Osteoblast (primary cell): ENCODE measurements around the gene OLFM2. TPM values are rescaled to one million over a fixed set of nuclear protein-coding genes. Genes with fewer than 3 reads are reported as not detected.

ENCODE experiments used
- DNase-seq: peaks from one replicate; pipeline ENCODE4 v3.0.0; 2011; ENCODE audit warnings: low spot score, mixed read lengths; ENCODE audit not compliant: insufficient read length; ENCODE audit errors: missing footprints
- H2AFZ ChIP-seq: 2 replicates; pipeline ENCODE4 v1.6.0; 2011; ENCODE audit warnings: mild to moderate bottlenecking, low read length
- H3K27ac ChIP-seq: 2 replicates; pipeline ENCODE4 v1.5.1; 2011; ENCODE audit warnings: mild to moderate bottlenecking, low read depth, low read length, moderate library complexity
- H3K27me3 ChIP-seq: 2 replicates; pipeline ENCODE4 v1.6.0; 2012; ENCODE audit warnings: mild to moderate bottlenecking, control low read depth, inconsistent platforms, low read length, moderate library complexity; ENCODE audit not compliant: insufficient read depth
- H3K36me3 ChIP-seq: 2 replicates; pipeline ENCODE4 v1.5.1; 2011; ENCODE audit warnings: mild to moderate bottlenecking, low read length, control low read depth, moderate library complexity; ENCODE audit not compliant: insufficient read depth
- H3K4me1 ChIP-seq: 2 replicates; pipeline ENCODE4 v1.5.1; 2011; ENCODE audit warnings: mild to moderate bottlenecking, low read length, control low read depth, moderate library complexity; ENCODE audit not compliant: insufficient read depth
- H3K4me2 ChIP-seq: 2 replicates; pipeline ENCODE4 v1.6.0; 2011; ENCODE audit warnings: mild to moderate bottlenecking, low read length; ENCODE audit not compliant: insufficient read depth
- H3K4me3 ChIP-seq: fragments of 200-600 bp; sonication (generic); 3 replicates; pipeline ENCODE4 v1.5.1; 2012; ENCODE audit warnings: mild to moderate bottlenecking, low read length, inconsistent platforms; ENCODE audit not compliant: insufficient read depth
- H3K79me2 ChIP-seq: 2 replicates; pipeline ENCODE4 v1.6.0; 2012; ENCODE audit warnings: mild to moderate bottlenecking, low read length, control low read depth, inconsistent platforms; ENCODE audit not compliant: insufficient read depth
- H3K9me3 ChIP-seq: 2 replicates; pipeline ENCODE4 v1.5.1; 2011; ENCODE audit warnings: low read depth, low read length, control low read depth
- H4K20me1 ChIP-seq: 2 replicates; pipeline ENCODE4 v1.6.0; 2012; ENCODE audit warnings: mild to moderate bottlenecking, low read length, control low read depth; ENCODE audit not compliant: insufficient read depth
- total RNA-seq: library from RNA; depleted of rRNA; stranded (reverse); fragments of >200 nt; gene quantifications from 2 replicates; pipeline ENCODE4 v1.2.3, GENCODE V29; 2012
- TF ChIP-seq, protein P1 (sequence below): IDR thresholded peaks from 2 replicates; pipeline ENCODE4 v1.5.1; 2011; ENCODE audit warnings: mild to moderate bottlenecking, low read depth, low read length, moderate library complexity; ENCODE audit errors: extremely low read depth

Gene OLFM2
- total RNA-seq, 1 donor = 0.72 TPM

DNA sequence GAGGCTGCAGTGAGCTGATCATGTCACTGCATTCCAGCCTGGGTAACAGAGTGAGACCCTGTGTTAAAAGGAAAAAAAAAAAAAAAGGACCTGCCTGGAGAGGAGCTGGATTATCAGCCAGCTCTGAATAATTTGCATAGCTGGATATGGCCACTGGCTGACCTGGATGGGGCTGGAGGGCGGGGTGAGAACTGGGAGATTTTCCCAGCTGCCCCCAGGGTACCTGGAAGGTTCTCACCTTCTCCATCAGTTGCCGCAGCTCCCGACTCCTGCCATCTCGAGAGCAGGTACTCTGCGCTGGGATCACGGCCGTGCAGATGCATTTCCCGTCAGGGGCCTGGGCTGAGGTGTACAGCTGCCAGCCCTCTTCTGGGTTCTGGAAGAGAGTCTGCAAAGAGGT, 75.9 kb downstream of the OLFM2 start:
- no peak overlapping the region for H2AFZ ChIP-seq
- no peak overlapping the region for H3K27ac ChIP-seq
- H3K4me1 ChIP-seq = no peaks in the 10 kb centered on the region
- H3K27me3 ChIP-seq = no peaks in the 10 kb centered on the region
- H3K36me3 ChIP-seq = no peaks in the 10 kb centered on the region
- DNase-seq = no peak
- TF ChIP-seq, protein P1, sequence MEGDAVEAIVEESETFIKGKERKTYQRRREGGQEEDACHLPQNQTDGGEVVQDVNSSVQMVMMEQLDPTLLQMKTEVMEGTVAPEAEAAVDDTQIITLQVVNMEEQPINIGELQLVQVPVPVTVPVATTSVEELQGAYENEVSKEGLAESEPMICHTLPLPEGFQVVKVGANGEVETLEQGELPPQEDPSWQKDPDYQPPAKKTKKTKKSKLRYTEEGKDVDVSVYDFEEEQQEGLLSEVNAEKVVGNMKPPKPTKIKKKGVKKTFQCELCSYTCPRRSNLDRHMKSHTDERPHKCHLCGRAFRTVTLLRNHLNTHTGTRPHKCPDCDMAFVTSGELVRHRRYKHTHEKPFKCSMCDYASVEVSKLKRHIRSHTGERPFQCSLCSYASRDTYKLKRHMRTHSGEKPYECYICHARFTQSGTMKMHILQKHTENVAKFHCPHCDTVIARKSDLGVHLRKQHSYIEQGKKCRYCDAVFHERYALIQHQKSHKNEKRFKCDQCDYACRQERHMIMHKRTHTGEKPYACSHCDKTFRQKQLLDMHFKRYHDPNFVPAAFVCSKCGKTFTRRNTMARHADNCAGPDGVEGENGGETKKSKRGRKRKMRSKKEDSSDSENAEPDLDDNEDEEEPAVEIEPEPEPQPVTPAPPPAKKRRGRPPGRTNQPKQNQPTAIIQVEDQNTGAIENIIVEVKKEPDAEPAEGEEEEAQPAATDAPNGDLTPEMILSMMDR = no peak
- H3K4me2 ChIP-seq = no peak overlapping the region
- no peaks in the 10 kb centered on the region for H3K9me3 ChIP-seq
- H3K4me3 ChIP-seq = no peak overlapping the region
- no peaks in the 10 kb centered on the region for H4K20me1 ChIP-seq
- H3K79me2 ChIP-seq = no peaks in the 10 kb centered on the region

DNA sequence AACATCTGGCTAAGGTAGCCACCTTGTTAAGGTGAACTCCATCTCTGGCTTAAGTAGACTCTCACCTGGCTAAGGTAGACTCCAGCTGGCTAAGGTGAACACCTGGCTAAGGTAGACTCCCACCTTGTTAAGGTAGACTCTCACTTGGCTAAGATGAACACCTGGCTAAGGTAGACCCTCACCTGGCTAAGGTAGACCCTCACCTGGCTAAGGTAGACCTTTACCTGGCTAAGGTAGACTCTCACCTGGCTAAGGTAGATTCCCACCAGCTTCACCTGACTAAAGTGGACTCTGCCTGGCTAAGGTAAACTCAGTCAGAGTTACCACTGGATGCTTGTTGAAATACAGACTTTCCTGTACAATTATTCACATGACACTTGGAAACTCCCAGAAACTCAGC, 77.5 kb downstream of the OLFM2 start:
- no peak for DNase-seq
- H3K27ac ChIP-seq = no peak overlapping the region

DNA sequence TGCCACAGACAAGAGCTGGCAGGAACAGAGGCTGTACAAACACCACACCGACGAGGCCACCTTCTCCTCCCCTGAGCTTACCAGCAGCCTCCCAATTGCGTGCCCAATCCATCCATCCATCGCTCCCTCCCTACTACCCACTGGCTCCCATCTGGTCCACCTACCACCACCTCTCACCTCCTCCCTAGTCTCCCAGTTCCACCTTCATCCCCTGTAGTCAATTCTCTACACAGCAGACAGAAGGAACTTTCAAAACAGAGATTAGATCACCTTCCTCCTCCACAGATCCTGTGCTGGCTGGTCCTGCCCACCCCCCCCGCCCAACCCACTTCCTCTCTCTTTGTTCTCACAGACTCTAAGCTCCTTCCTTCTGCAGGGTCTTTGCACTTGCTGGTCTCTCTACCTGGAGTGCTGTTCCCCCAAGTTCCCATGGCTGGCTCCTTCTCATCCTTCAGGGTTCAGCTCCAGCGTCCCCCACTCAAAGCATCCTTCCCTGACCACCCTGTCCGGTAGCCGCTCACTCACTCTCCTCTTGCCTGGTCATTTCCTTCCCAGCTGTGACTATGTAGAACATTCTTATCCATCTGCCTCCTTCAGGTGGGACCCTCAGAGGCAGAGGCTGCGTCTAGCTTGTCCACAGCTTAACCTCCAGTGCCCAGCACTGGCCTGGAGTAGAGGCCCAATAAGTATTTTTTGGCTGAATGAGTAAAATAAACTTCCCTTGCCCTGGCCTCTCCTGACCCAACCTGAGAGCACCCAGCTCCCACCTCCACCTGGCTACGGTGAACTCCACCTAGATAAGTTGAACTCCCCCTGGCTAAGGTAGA, 78.2 kb downstream of the OLFM2 start:
- H3K4me1 ChIP-seq = no peaks in the 10 kb centered on the region
- H2AFZ ChIP-seq = no peak overlapping the region
- H3K4me2 ChIP-seq = no peak overlapping the region
- no peak overlapping the region for H3K27ac ChIP-seq
- TF ChIP-seq, protein P1 = no peak
- H4K20me1 ChIP-seq = no peaks in the 10 kb centered on the region
- H3K79me2 ChIP-seq = no peaks in the 10 kb centered on the region
- no peaks in the 10 kb centered on the region for H3K27me3 ChIP-seq
- H3K9me3 ChIP-seq = no peaks in the 10 kb centered on the region
- DNase-seq = peak; percentile 78
- no peak overlapping the region for H3K4me3 ChIP-seq
- no peaks in the 10 kb centered on the region for H3K36me3 ChIP-seq

More for the DNA sequence above, 77.5 kb downstream of the OLFM2 start:
- no peaks in the 10 kb centered on the region for H3K27me3 ChIP-seq
- no peaks in the 10 kb centered on the region for H3K9me3 ChIP-seq
- H3K36me3 ChIP-seq = no peaks in the 10 kb centered on the region
- no peaks in the 10 kb centered on the region for H4K20me1 ChIP-seq
- H2AFZ ChIP-seq = no peak overlapping the region
- no peaks in the 10 kb centered on the region for H3K4me1 ChIP-seq
- H3K79me2 ChIP-seq = no peaks in the 10 kb centered on the region
- no peak overlapping the region for H3K4me2 ChIP-seq
- no peak overlapping the region for H3K4me3 ChIP-seq
- TF ChIP-seq, protein P1 = no peak

DNA sequence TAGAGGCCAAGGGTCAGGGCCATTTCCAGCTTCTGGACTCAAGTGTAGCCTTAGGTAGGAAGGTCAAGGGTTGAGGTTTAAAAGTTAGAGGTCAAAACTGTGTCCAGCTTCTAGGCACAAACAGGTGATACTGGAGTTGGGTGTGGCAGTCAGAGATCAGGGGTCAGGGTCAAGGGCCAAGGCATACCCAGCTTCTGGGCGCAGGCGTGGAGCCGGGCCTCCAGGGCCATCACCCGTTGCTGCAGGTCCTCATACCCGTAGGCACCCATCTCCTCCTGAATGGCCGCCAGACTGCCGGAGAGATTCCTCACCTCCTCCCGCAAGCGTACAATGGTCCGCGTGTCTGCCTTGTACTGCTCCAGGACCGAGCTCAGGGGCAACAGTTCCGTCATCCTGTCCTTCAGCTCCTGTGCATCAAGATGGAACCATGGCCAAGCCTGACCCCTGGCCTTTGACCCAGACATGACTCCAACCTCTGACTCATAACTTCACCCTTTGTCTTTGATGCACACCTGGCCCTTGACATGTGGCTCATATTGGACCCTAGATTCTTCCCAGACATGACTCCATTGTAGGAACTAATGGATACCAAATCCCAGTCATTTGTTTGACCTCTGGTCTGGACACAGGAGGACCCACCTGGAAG, 79.1 kb downstream of the OLFM2 start:
- Histone ChIP-seq H3K36me3 (no peaks in the 10 kb centered on the region), H4K20me1 (no peaks in the 10 kb centered on the region), H3K27me3 (no peaks in the 10 kb centered on the region), H3K4me2 (no peak overlapping the region), H3K9me3 (no peaks in the 10 kb centered on the region), H2AFZ (no peak overlapping the region), H3K79me2 (no peaks in the 10 kb centered on the region), H3K4me1 (no peaks in the 10 kb centered on the region), H3K4me3 (no peak overlapping the region), H3K27ac (no peak overlapping the region)
- no peak for DNase-seq
- TF ChIP-seq, protein P1 = no peak
